HEK293 (cell line): ENCODE results near the gene ITGA2B.

Source experiments
- CTCF ChIA-PET: fragments of 350-600 bp; formaldehyde crosslinking; extraction: SDS; loops from one replicate; lab custom pipeline; 2021; ENCODE audit warnings: antibody characterized with exemption; lab: Yijun Ruan, JAX
- POLR2A ChIA-PET: fragments of 300-600 bp; formaldehyde crosslinking; extraction: SDS; loops from one replicate; lab custom pipeline; 2020; ENCODE audit warnings: antibody characterized with exemption, inconsistent platforms; lab: Yijun Ruan, JAX
- H3K27ac ChIP-seq: fragments of 200-500 bp; sonication (Bioruptor generic); 2 replicates; pipeline ENCODE4 v1.5.1; 2014; ENCODE audit warnings: low read depth, low read length, control low read depth, inconsistent platforms; ENCODE audit errors: extremely low read depth
- H3K36me3 ChIP-seq, 2 experiments: fragments of 200-500 bp in 1 of 2; sonication (Bioruptor generic) in 1 of 2; 1 replicate in 1 of 2; 2 replicates in 1 of 2; pipeline ENCODE4 v1.5.1; 2014 to 2017; ENCODE audit warnings: inconsistent platforms in 2 of 2, low read length in 2 of 2; ENCODE audit not compliant: control insufficient read depth in 2 of 2, insufficient read depth in 1 of 2
- H3K4me1 ChIP-seq: fragments of 200-500 bp; sonication (Bioruptor generic); 2 replicates; pipeline ENCODE4 v1.5.1; 2014; ENCODE audit warnings: mild to moderate bottlenecking, low read length, inconsistent platforms; ENCODE audit not compliant: control insufficient read depth, insufficient read depth
- H3K4me3 ChIP-seq: 2 replicates; pipeline ENCODE4 v1.5.1; 2011; ENCODE audit warnings: low read depth, mild to moderate bottlenecking, control low read depth, low read length, moderate library complexity
- H3K9me3 ChIP-seq: fragments of 200-500 bp; sonication (Bioruptor generic); 2 replicates; pipeline ENCODE4 v1.5.1; 2014; ENCODE audit warnings: low read depth, low read length, inconsistent platforms; ENCODE audit not compliant: control insufficient read depth, insufficient read depth
- FEZF1 ChIP-seq: fragments of 450-650 bp; formaldehyde crosslinking; IDR thresholded peaks from 2 replicates; pipeline ENCODE4 v1.5.1; 2016; ENCODE audit warnings: missing biosample characterization, missing genetic modification characterization
- GFI1B ChIP-seq: fragments of 450-650 bp; formaldehyde crosslinking; IDR thresholded peaks from 2 replicates; pipeline ENCODE4 v1.5.1; 2016; ENCODE audit warnings: missing biosample characterization, missing genetic modification characterization
- GLI4 ChIP-seq: fragments of 450-650 bp; formaldehyde crosslinking; IDR thresholded peaks from 2 replicates; pipeline ENCODE4 v1.5.1; 2016; ENCODE audit warnings: missing biosample characterization, missing genetic modification characterization
- HOXC10 ChIP-seq: sonication (generic); formaldehyde crosslinking; IDR thresholded peaks from 2 replicates; pipeline ENCODE4 v1.8.1; 2023; ENCODE audit warnings: mild to moderate bottlenecking, missing genetic modification reagents
- HOXD13 ChIP-seq: sonication (generic); formaldehyde crosslinking; IDR thresholded peaks from 2 replicates; pipeline ENCODE4 v1.8.0; 2022; ENCODE audit warnings: missing genetic modification reagents, borderline replicate concordance
- SP3 ChIP-seq: fragments of 450-650 bp; formaldehyde crosslinking; IDR thresholded peaks from 2 replicates; pipeline ENCODE4 v1.5.1; 2016; ENCODE audit warnings: missing biosample characterization, missing genetic modification characterization
- ZBTB1 ChIP-seq: fragments of 450-650 bp; formaldehyde crosslinking; IDR thresholded peaks from 2 replicates; pipeline ENCODE4 v1.5.1; 2016; ENCODE audit warnings: missing biosample characterization, missing genetic modification characterization
- ZBTB10 ChIP-seq: fragments of 450-650 bp; formaldehyde crosslinking; IDR thresholded peaks from 2 replicates; pipeline ENCODE4 v1.5.1; 2016; ENCODE audit warnings: missing biosample characterization, missing genetic modification characterization
- ZNF133 ChIP-seq: fragments of 450-650 bp; formaldehyde crosslinking; IDR thresholded peaks from 2 replicates; pipeline ENCODE4 v1.5.1; 2016; ENCODE audit warnings: missing biosample characterization, missing genetic modification characterization
- ZNF146 ChIP-seq: fragments of 450-650 bp; formaldehyde crosslinking; IDR thresholded peaks from 2 replicates; pipeline ENCODE4 v1.5.1; 2016; ENCODE audit warnings: missing biosample characterization, missing genetic modification characterization
- ZNF2 ChIP-seq: fragments of 450-650 bp; formaldehyde crosslinking; IDR thresholded peaks from 2 replicates; pipeline ENCODE4 v1.5.1; 2016; ENCODE audit warnings: missing biosample characterization, missing genetic modification characterization
- ZNF24 ChIP-seq: fragments of 450-650 bp; formaldehyde crosslinking; IDR thresholded peaks from 2 replicates; pipeline ENCODE4 v1.5.1; 2016; ENCODE audit warnings: missing biosample characterization, missing genetic modification characterization
- ZNF335 ChIP-seq: fragments of 450-650 bp; formaldehyde crosslinking; conservative IDR thresholded peaks from 2 replicates; pipeline ENCODE4 v1.5.1; 2016; ENCODE audit warnings: missing biosample characterization, missing genetic modification characterization
- ZNF416 ChIP-seq: fragments of 450-650 bp; formaldehyde crosslinking; IDR thresholded peaks from 2 replicates; pipeline ENCODE4 v1.5.1; 2016; ENCODE audit warnings: missing biosample characterization, missing genetic modification characterization
- ZNF514 ChIP-seq: fragments of 450-650 bp; formaldehyde crosslinking; IDR thresholded peaks from 2 replicates; pipeline ENCODE4 v1.5.1; 2016; ENCODE audit warnings: missing biosample characterization, missing genetic modification characterization
- ZNF530 ChIP-seq: fragments of 450-650 bp; formaldehyde crosslinking; IDR thresholded peaks from 2 replicates; pipeline ENCODE4 v1.5.1; 2016; ENCODE audit warnings: low read depth, missing biosample characterization, missing genetic modification characterization
- ZNF561 ChIP-seq: fragments of 450-650 bp; IDR thresholded peaks from 2 replicates; pipeline ENCODE4 v1.5.1; 2018; ENCODE audit warnings: missing biosample characterization, missing genetic modification characterization, borderline replicate concordance
- ZNF600 ChIP-seq: fragments of 450-650 bp; formaldehyde crosslinking; IDR thresholded peaks from 2 replicates; pipeline ENCODE4 v1.5.1; 2016; ENCODE audit warnings: missing biosample characterization, missing genetic modification characterization
- ZNF623 ChIP-seq: fragments of 450-650 bp; formaldehyde crosslinking; IDR thresholded peaks from 2 replicates; pipeline ENCODE4 v1.5.1; 2016; ENCODE audit warnings: missing biosample characterization, missing genetic modification characterization
- ZNF658 ChIP-seq: fragments of 450-650 bp; formaldehyde crosslinking; IDR thresholded peaks from 2 replicates; pipeline ENCODE4; 2016; ENCODE audit warnings: missing biosample characterization, missing genetic modification characterization
- ZNF670 ChIP-seq: fragments of 450-650 bp; formaldehyde crosslinking; IDR thresholded peaks from 2 replicates; pipeline ENCODE4 v1.5.1; 2016; ENCODE audit warnings: missing biosample characterization, missing genetic modification characterization, low read depth
- ZNF76 ChIP-seq: fragments of 450-650 bp; formaldehyde crosslinking; IDR thresholded peaks from 2 replicates; pipeline ENCODE4; 2016; ENCODE audit warnings: low read depth, missing biosample characterization, missing genetic modification characterization, borderline replicate concordance
- ZNF768 ChIP-seq: fragments of 450-650 bp; formaldehyde crosslinking; IDR thresholded peaks from 2 replicates; pipeline ENCODE4 v1.5.1; 2018; ENCODE audit warnings: missing biosample characterization, mild to moderate bottlenecking, missing genetic modification characterization
- ZSCAN18 ChIP-seq: fragments of 450-650 bp; formaldehyde crosslinking; IDR thresholded peaks from 2 replicates; pipeline ENCODE4 v1.5.1; 2016; ENCODE audit warnings: missing biosample characterization, missing genetic modification characterization

ITGA2B gene

GRCh38 chr17:44338702-44339101, 50.7 kb downstream of the ITGA2B start (continued):
- TF ChIP-seq ZNF768 (tag by site-specific recombination) (no peak), SP3 (0 out of 2 replicates have a peak, but pooled peaks have one; percentile 18), ZNF24 (tag by site-specific recombination) (0 out of 2 replicates have a peak, but pooled peaks have one; percentile 35), ZNF600 (0 out of 2 replicates have a peak, but pooled peaks have one; percentile 11)

GRCh38 chr17:44335968-44336367, 53.5 kb downstream of the ITGA2B start:
- H3K27ac ChIP-seq = no peak overlapping the region
- H3K9me3 ChIP-seq = no peaks in the 10 kb centered on the region
- H3K36me3 ChIP-seq = no peaks in the 10 kb centered on the region
- H3K4me3 ChIP-seq = no peak overlapping the region
- POLR2A ChIA-PET = interaction anchor here (0.7 to 2.8 kb wide), 2 partner anchors 9 to 167 kb away, joined by 3 to 11 read pairs; partner anchors contain the start of gene GRN
- CTCF ChIA-PET = interaction anchor here (0.6 to 1.9 kb wide), 6 partner anchors 10 to 126 kb away, joined by 3 to 9 read pairs (median 4); partner anchors contain the start of gene FAM171A2
- TF ChIP-seq ZNF416 (tag by site-specific recombination) (no peak), GFI1B (tag by site-specific recombination) (no peak), ZNF514 (tag by site-specific recombination) (no peak), FEZF1 (tag by site-specific recombination) (no peak)
- H3K4me1 ChIP-seq = peaks cover 3% of the 10 kb centered on the region

- TF ChIP-seq HOXC10 = no peak
- no peak for TF ChIP-seq ZBTB1 (tag by site-specific recombination)
- TF ChIP-seq ZNF623 (tag by site-specific recombination) = no peak
- no peak for TF ChIP-seq HOXD13
- TF ChIP-seq ZNF133 (tag by site-specific recombination) = no peak
- TF ChIP-seq ZNF658 (tag by site-specific recombination) = no peak
- TF ChIP-seq GLI4 (tag by site-specific recombination) = no peak
- TF ChIP-seq ZNF561 (tag by site-specific recombination) = no peak
- no peak for TF ChIP-seq ZBTB10 (tag by site-specific recombination)
- TF ChIP-seq ZNF670 (tag by site-specific recombination) = no peak
- TF ChIP-seq ZNF76 = no peak
- TF ChIP-seq ZNF146 = no peak
- TF ChIP-seq ZNF2 (tag by site-specific recombination) = no peak
- TF ChIP-seq ZSCAN18 (tag by site-specific recombination) = no peak
- TF ChIP-seq ZNF530 (tag by site-specific recombination) = no peak
- no peak for TF ChIP-seq ZNF335
- CTCF ChIA-PET = interaction anchor here (0.6 to 1.9 kb wide), 4 partner anchors 12 to 34 kb away, joined by 3 to 9 read pairs (median 4); partner anchors contain the start of gene FAM171A2
These were observed 53.9 kb downstream of the ITGA2B start for GRCh38 chr17:44335564-44335963.

More at GRCh38 chr17:44335564-44335963, 53.9 kb downstream of the ITGA2B start:
- Histone ChIP-seq H3K9me3 (no peaks in the 10 kb centered on the region), H3K36me3 (no peaks in the 10 kb centered on the region), H3K4me3 (no peak overlapping the region), H3K27ac (no peak overlapping the region), H3K4me1 (peaks cover 4% of the 10 kb centered on the region)
- POLR2A ChIA-PET = interaction anchor here (0.7 to 2.8 kb wide), 2 partner anchors 10 to 167 kb away, joined by 3 to 11 read pairs; partner anchors contain the start of gene GRN
